Endothelial cell of umbilical vein (primary cell): Measurements from ENCODE around the gene ZBP1. TPM values are rescaled to one million over a fixed set of nuclear protein-coding genes. Genes with fewer than 3 reads are reported as not detected.

Experiments
- BruUV-seq: library from RNA; stranded (reverse); fragments of 400-500 nt; replicated peaks from 2 replicates; lab custom pipeline; 2021; lab: Mats Ljungman, UMichigan
- CTCF ChIA-PET: fragments of 300-600, 350-600 bp; sonication (Branson Sonifier 250); formaldehyde crosslinking; loops from one replicate; lab custom pipeline; 2021; ENCODE audit warnings: antibody characterized with exemption, inconsistent platforms; lab: Charles Lee
- POLR2A ChIA-PET: fragments of 300-600, 350-600 bp; sonication (Branson Sonifier 250); formaldehyde crosslinking; loops from one replicate; lab custom pipeline; 2021; ENCODE audit warnings: antibody characterized with exemption, inconsistent platforms; lab: Charles Lee
- DNase-seq: peaks from one replicate; pipeline ENCODE4 v3.0.0-alpha.2; 2011; ENCODE audit warnings: low read depth, low spot score
- FAIRE-seq: peaks from 2 replicates; lab custom pipeline; 2011; peaks lifted over from hg19 to GRCh38; lab: Jason Lieb, UNC
- H2AFZ ChIP-seq: 2 replicates; pipeline ENCODE4 v1.6.0; 2012; ENCODE audit warnings: low read depth, low read length, control low read depth, inconsistent platforms
- H3K27ac ChIP-seq: 2 replicates; pipeline ENCODE4 v1.5.1; 2011; ENCODE audit warnings: low read depth, mild to moderate bottlenecking, control low read depth, low read length, moderate library complexity; ENCODE audit not compliant: insufficient read depth
- H3K27me3 ChIP-seq, 2 experiments: 2 replicates each; pipeline versions ENCODE4 v1.6.0 to v1.6.1; 2011; ENCODE audit warnings: low read length in 2 of 2, mixed read lengths in 1 of 2; ENCODE audit not compliant: control insufficient read depth in 2 of 2, insufficient read depth in 2 of 2
- H3K36me3 ChIP-seq, 2 experiments: 2 replicates in 1 of 2; 3 replicates in 1 of 2; pipeline ENCODE4 v1.5.1; 2011; ENCODE audit warnings: low read length in 2 of 2, mild to moderate bottlenecking in 1 of 2, moderate library complexity in 1 of 2; ENCODE audit not compliant: control insufficient read depth in 2 of 2, insufficient read depth in 2 of 2; ENCODE audit errors: extremely low read depth in 1 of 2
- H3K4me1 ChIP-seq: 3 replicates; pipeline ENCODE4 v1.5.1; 2011; ENCODE audit warnings: mild to moderate bottlenecking, low read length; ENCODE audit not compliant: control insufficient read depth, insufficient read depth; ENCODE audit errors: extremely low read depth
- H3K4me2 ChIP-seq: 2 replicates; pipeline ENCODE4 v1.6.1; 2011; ENCODE audit warnings: low read length, control low read depth, mixed read lengths; ENCODE audit not compliant: insufficient read depth
- H3K4me3 ChIP-seq, 3 experiments: fragments of 200-600 bp in 1 of 3; sonication (generic), shearing (Covaris generic) in 1 of 3; replicated peaks in 1 of 3; 2 replicates each; pipeline ENCODE4 v1.5.1; 2011 to 2016; ENCODE audit warnings: control low read depth in 3 of 3, low read length in 3 of 3, mild to moderate bottlenecking in 2 of 3, inconsistent platforms in 1 of 3, low read depth in 1 of 3, moderate library complexity in 1 of 3; ENCODE audit not compliant: insufficient read depth in 1 of 3
- H3K79me2 ChIP-seq: 2 replicates; pipeline ENCODE4 v1.6.0; 2012; ENCODE audit warnings: low read length, inconsistent platforms; ENCODE audit not compliant: control insufficient read depth, insufficient read depth
- H3K9ac ChIP-seq: replicated peaks from 2 replicates; pipeline ENCODE3; 2011; ENCODE audit warnings: low read length, control low read depth; ENCODE audit not compliant: insufficient read depth; ENCODE audit errors: extremely low read depth
- H3K9me1 ChIP-seq: replicated peaks from 3 replicates; pipeline ENCODE4 v1.6.0; 2011; ENCODE audit warnings: mild to moderate bottlenecking, low read length; ENCODE audit not compliant: control insufficient read depth, insufficient read depth; ENCODE audit errors: extremely low read depth
- H3K9me3 ChIP-seq: replicated peaks from 2 replicates; pipeline ENCODE4 v1.5.1; 2012; ENCODE audit warnings: low read length, inconsistent platforms; ENCODE audit not compliant: control insufficient read depth, insufficient read depth
- H4K20me1 ChIP-seq: replicated peaks from 2 replicates; pipeline ENCODE3; 2011; ENCODE audit warnings: mild to moderate bottlenecking, low read length; ENCODE audit not compliant: control insufficient read depth, insufficient read depth; ENCODE audit errors: extremely low read depth
- EZH2 ChIP-seq: IDR thresholded peaks from 2 replicates; pipeline ENCODE4 v1.6.1; 2012; ENCODE audit warnings: borderline replicate concordance, low read depth, mild to moderate bottlenecking, moderate library complexity, low read length, inconsistent platforms; ENCODE audit not compliant: severe bottlenecking
- FOS ChIP-seq: IDR thresholded peaks from 2 replicates; pipeline ENCODE4 v1.6.1; 2011; ENCODE audit warnings: mild to moderate bottlenecking, low read length, moderate library complexity, borderline replicate concordance; ENCODE audit not compliant: insufficient read depth
- GATA2 ChIP-seq: IDR thresholded peaks from 2 replicates; pipeline ENCODE4 v1.7.0; 2011; ENCODE audit warnings: low read depth, mild to moderate bottlenecking, moderate library complexity, mixed read lengths, low read length; ENCODE audit not compliant: insufficient read length, insufficient read depth
- JUN ChIP-seq: IDR thresholded peaks from 2 replicates; pipeline ENCODE4 v1.6.1; 2011; ENCODE audit warnings: borderline replicate concordance, low read depth; ENCODE audit not compliant: insufficient read length, insufficient read depth
- MYC ChIP-seq: IDR thresholded peaks from one replicate; pipeline ENCODE4 v1.6.1; 2011; ENCODE audit warnings: mild to moderate bottlenecking, low read depth, low read length
- POLR2A ChIP-seq: IDR thresholded peaks from 2 replicates; pipeline ENCODE4 v1.6.1; 2012; ENCODE audit warnings: low read depth, mild to moderate bottlenecking, control low read depth, low read length
- POLR2AphosphoS5 ChIP-seq: IDR thresholded peaks from 2 replicates; pipeline ENCODE4 v1.6.1; 2012; ENCODE audit warnings: low read depth, mild to moderate bottlenecking, control low read depth, low read length, moderate library complexity; ENCODE audit not compliant: insufficient read depth
- dilution Hi-C: fragments of 300-500 bp; cut with MboI; formaldehyde crosslinking; loops from one replicate; pipeline ENCODE4 v1.15.0; 2019; ENCODE audit warnings: low sequenced_read_pairs; ENCODE audit not compliant: extremely low pct_ligation_motif_present
- intact Hi-C: fragments of 100-400 bp; cut with micrococcal nuclease; formaldehyde crosslinking; loops from one replicate; pipeline ENCODE4 v1.10.0; 2022
- polyA plus RNA-seq, 4 experiments: library from polyadenylated mRNA; depleted of rRNA in 3 of 4; stranded (reverse) in 3 of 4; unstranded in 1 of 4; fragments of >200 nt; gene quantifications; 2 replicates each; pipeline versions ENCODE4 v1.2.1 to v1.2.3, GENCODE V29; 2011 to 2012; ENCODE audit warnings: missing spikeins in 1 of 4
- total RNA-seq: library from RNA; stranded (reverse); gene quantifications from 2 replicates; pipeline ENCODE4 v1.2.3, GENCODE V29; 2021
- TF ChIP-seq, protein P1 (sequence below): IDR thresholded peaks from 2 replicates; pipeline ENCODE4 v1.6.1; 2011; ENCODE audit not compliant: insufficient read depth, insufficient read length
- TF ChIP-seq, protein P2 (sequence below), 2 donors: IDR thresholded peaks; 1 replicate in 1 of 2; 2 replicates in 1 of 2; pipeline ENCODE4 v1.5.1; 2011; ENCODE audit warnings: low read length in 2 of 2, mild to moderate bottlenecking in 2 of 2, moderate library complexity in 2 of 2, control low read depth in 1 of 2, inconsistent platforms in 1 of 2, low read depth in 1 of 2; ENCODE audit not compliant: insufficient read depth in 1 of 2; ENCODE audit errors: extremely low read depth in 1 of 2

Gene ZBP1
- total and polyA plus RNA-seq, 2 donors (not counting 3 experiments of a cell fraction or from before 2014, with no cell fraction given), result not detected

DNA sequence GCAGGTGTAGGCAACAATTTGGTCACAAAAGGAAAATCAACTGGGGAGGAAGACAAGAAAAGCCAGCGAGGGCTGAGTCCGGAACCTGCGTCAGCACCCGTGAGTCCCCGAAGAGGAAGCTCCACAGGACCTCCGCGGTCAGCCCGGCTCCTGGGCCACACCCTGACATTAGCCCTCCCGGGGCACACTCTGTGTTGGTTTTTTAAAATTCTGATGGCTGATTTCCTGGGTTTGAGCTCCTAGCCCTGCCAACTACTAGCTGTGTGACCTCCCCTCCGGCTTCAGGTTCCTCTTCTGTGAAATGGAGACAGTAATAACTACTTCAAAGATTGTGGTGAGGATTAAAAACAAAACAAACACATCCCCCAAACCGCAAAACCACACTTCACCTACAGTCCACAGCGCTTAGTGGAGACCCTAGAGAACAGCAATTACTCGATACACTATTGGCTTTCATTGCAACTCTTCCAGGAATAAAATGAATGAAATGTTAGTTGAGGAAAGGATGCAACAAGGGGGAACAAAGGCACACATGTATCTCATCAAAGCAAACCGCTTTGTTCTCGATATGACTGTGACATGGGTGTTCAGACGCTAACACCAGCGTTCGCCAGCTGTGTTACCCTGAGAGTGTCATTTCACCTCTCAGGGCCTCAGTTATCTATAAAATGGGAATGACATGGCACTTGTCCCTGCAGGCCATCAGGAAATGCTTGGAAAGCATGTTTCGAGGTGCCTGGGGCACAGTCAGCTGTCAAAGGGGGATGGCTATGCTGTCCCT, 985 bp downstream of the ZBP1 start:
- DNase-seq, result no peak
- Histone ChIP-seq H2AFZ (no peak overlapping the region), H3K79me2 (no peaks in the 10 kb centered on the region), H3K27me3 (no peaks in the 10 kb centered on the region), H3K4me3 (no peak overlapping the region), H3K9ac (no peak overlapping the region), H3K4me1 (no peaks in the 10 kb centered on the region), H3K9me1 (no peaks in the 10 kb centered on the region), H4K20me1 (no peaks in the 10 kb centered on the region), H3K36me3 (no peaks in the 10 kb centered on the region), H3K4me2 (no peak overlapping the region), H3K9me3 (no peaks in the 10 kb centered on the region), H3K27ac (no peak overlapping the region)
- CTCF ChIA-PET, result interaction anchor here (1.0 to 5.5 kb wide), 5 partner anchors 25 to 561 kb away, joined by 3 to 83 read pairs (median 6); no protein-coding TSS in a partner anchor
- POLR2A ChIA-PET, result no interaction called here
- no peak for FAIRE-seq
- intact Hi-C loops (no loop called here), dilution Hi-C loops (no loop called here)
- BruUV-seq, result no TSS peak
- TF ChIP-seq FOS, result no peak
- TF ChIP-seq POLR2A, result no peak
- TF ChIP-seq EZH2, result no peak
- TF ChIP-seq, protein P1, sequence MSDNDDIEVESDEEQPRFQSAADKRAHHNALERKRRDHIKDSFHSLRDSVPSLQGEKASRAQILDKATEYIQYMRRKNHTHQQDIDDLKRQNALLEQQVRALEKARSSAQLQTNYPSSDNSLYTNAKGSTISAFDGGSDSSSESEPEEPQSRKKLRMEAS, result no peak
- TF ChIP-seq JUN, result no peak
- TF ChIP-seq MYC, result no peak
- TF ChIP-seq, protein P2, sequence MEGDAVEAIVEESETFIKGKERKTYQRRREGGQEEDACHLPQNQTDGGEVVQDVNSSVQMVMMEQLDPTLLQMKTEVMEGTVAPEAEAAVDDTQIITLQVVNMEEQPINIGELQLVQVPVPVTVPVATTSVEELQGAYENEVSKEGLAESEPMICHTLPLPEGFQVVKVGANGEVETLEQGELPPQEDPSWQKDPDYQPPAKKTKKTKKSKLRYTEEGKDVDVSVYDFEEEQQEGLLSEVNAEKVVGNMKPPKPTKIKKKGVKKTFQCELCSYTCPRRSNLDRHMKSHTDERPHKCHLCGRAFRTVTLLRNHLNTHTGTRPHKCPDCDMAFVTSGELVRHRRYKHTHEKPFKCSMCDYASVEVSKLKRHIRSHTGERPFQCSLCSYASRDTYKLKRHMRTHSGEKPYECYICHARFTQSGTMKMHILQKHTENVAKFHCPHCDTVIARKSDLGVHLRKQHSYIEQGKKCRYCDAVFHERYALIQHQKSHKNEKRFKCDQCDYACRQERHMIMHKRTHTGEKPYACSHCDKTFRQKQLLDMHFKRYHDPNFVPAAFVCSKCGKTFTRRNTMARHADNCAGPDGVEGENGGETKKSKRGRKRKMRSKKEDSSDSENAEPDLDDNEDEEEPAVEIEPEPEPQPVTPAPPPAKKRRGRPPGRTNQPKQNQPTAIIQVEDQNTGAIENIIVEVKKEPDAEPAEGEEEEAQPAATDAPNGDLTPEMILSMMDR (IDR thresholded peaks at IDR 0.05; ENCODE audit: extremely low read depth in 1 of 2, insufficient read depth in 1 of 2, low read depth in 1 of 2, low read length in 2 of 2), result no peak
- no peak for TF ChIP-seq POLR2AphosphoS5
- TF ChIP-seq GATA2, result no peak
